KG1 (cell line): ENCODE measurements around the gene HOXB5.

ENCODE experiments used
- DNase-seq: peaks from one replicate; lab custom pipeline; 2025; lab: John Stamatoyannopoulos, UW

Gene HOXB5

GRCh38 chr17:48589060-48589830 is 4.3 kb downstream of the HOXB5 start:
- no peak for DNase-seq

DNA sequence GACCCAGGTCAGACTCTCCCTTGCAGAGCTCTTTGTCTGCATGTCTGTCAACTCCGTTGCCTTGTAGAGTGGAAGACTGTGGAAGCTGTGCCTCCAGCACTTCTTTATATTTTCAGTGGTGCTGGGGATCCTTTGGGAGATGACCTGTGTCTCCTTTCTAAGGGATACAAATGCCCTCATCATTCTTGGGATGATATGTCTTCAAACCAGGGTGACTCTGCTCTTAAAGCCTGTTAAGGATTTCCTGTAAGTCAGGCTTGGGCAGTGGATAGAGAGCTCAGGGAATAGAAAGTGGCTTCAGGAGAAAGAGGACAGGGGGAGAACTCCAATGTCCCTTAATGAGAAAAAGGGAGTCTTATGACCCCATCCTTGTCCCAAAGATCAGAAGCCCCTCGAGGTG is 5.1 kb downstream of the HOXB5 start:
- DNase-seq, result no peak

- DNase-seq, result no peak
Measured at GRCh38 chr17:48588074-48588415, 5.5 kb downstream of the HOXB5 start.

GRCh38 chr17:48587276-48588073 is 6.1 kb downstream of the HOXB5 start:
- DNase-seq, result no peak

DNA sequence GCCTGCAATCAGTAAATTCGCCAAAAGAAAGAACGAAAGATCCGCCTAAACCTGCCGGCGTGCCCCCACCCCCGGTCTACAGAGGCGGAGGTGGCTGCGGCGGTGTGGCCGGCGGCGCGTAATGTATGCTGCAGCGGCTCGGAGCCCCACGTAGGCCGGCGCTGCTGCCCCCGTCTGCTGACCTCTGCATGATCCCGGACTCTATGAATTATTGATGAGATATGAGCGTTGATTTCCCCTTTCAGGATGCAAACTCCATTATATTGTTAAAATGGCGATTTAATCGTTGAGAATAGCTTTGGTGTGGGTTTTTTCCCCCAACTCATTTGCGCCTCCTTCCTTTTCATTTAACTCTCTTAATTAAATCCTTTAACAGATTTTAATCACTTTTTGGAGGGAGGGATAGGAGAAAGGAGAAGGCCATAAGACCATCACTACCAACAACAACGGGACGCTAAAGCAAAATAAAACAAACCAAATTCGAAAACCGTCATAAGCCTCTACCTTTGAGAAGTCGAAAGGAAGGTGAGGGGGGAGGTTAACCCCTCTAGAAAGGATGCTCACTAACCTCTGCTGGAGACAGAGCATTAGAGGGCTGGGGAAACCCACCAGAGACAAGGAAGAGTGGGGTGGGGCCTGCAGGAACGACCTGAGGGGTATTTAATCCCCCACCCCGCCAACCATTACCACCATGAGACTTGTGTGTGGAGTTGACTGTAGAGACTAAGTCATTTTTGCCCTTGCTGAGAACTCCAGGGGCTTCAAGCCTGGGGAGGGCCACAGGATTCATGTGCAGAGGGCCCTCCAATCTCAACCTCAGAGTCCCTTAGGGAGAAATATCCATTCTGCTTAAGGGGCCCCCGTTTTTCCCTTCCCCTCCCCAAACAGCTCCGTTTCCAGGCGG is 7.0 kb downstream of the HOXB5 start:
- DNase-seq, result no peak

GRCh38 chr17:48584223-48584741 is 9.3 kb downstream of the HOXB5 start:
- DNase-seq, result no peak

- no peak for DNase-seq
Measured at GRCh38 chr17:48583708-48584222, 9.8 kb downstream of the HOXB5 start.

DNA sequence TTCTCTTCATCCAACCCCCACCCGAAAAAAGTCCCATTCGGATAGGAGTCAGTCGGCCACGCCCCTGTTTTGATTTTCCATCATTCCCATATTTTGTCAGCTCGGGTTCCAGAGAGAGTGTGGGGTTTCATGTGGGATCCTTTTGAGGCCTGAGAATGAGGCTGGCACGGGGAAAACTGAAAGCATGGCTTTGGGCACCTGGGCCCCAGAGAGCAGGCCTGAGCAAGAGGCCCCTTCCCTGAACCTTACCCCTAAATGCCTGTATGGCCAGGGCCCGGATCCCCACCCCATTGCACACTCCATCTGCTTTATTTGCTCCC is 10.9 kb downstream of the HOXB5 start:
- no peak for DNase-seq

- DNase-seq, result peak; percentile 45
Measured at GRCh38 chr17:48579760-48580554, 13.6 kb downstream of the HOXB5 start.

DNA sequence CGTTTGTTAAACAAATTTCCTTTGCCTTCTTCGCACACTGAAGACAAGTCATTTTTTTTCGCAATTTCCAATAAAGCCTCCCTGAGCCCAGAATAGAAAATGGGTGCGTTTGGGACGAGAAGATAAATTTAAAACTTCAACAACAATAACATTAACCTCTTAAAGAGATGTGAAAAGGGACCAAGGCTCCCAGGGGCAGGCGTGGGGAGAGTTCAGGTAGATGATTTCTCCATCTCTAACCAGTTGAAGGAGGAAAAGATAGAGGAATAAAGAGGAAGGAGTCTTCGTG is 14.2 kb downstream of the HOXB5 start:
- DNase-seq, result no peak

DNA sequence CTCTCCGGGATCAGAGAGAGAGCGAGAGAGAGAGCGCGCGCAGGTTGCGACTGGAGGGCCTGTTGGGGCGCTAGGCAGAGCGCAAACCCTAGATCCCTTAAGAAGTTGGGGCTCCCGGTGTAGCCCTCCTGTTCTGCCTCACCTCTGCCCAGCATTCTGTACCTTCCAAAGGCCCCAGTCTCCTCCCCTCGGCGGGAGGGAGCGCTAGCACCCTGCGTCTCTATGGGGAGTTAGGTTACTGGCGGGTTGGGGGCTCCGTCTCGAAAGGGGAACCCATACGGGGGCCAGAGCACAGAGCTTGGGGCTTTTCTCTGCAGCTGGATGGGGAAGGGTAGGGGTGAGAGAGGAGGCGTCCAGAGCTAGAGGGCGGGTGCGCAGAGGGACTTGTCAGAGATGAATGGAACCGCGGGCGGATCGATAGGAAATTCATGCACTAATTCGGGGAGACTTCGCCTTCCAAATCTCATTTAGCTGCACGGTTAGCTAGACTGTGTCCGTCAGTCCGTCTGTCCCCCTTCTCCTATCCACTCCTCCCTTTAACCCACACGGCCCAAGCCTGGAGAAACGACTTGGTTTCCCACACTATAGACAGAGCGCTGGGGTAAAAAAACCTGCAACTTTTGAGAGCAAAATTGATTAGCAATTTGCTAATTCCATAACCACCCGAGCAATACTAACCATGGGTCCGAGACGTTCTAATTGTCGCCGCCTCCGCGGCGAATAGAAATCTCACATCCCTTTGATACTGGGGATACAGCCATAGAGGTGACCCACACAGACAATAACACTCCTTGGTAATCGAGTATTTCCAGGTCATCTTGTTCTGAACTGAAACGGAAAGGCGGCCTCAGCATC is 14.7 kb downstream of the HOXB5 start:
- DNase-seq, result no peak

DNA sequence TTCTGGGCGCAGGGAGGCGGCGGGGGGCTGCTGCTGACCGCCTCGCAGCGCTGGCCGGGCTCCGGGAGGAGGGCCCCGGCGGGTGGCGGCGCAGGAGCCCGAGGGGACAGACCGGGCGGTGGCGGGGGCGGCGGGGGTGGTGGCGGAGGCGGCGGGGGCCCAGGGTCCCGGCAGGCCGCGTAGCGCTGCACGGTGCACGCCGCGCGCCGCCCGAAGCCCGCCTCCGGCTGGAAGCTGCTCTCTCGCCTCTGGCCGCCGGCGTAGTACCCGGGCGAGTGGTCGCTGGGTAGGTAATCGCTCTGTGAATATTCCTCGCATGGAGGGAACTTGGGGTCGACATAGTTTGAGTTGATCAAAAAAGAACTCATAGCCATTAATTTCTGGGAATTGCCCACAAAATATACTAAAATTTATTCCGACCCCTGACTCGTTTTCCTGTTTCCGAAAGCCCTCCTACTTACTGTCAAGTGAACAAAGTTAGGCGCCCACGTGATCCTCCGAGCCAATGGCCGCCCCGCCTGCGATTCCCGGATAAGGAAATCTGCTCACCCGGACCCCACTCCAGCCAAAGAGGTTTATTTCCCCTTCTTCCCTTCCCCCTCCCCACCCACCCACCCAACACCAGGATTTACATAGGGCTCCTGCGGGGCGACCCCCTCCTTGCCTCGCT is 15.5 kb downstream of the HOXB5 start, which contains the start of gene HOXB4:
Gene HOXB4, minus strand, starts transcription at position 405 of the 670 bp plus-strand sequence. Its CDS starts 31 bp downstream, at position 374.
- no peak for DNase-seq

DNA sequence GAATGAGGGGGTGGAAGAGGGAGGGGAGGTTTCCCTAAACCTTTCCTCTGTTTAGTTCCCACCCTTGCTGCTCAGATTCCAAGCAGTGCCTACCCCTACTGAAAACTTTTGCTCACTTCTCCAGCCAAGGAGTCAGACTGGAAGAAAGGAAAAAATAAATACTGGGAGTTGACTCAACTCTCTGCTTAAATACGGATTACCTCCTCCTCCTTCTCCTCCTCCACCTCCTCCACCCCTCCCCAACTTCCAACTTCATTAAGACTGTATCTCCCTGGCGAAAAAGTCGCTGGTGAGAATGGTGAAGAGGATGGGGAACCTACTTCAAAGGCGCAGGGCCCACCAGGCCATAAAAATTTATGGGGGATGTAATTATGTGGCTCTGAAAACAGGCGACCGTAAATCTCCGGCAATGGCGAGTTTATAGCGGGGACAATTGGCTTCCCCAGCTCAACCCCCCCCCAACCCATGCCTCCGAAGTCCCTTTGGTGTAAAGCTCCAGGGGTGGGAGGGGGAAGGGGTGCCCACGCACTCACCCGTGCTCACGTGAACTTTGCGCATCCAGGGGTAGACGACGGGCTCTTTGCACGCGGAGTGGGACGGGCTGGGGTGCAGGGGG is 16.1 kb downstream of the HOXB5 start:
- DNase-seq, result no peak

GRCh38 chr17:48576479-48577309 is 16.9 kb downstream of the HOXB5 start:
- no peak for DNase-seq

DNA sequence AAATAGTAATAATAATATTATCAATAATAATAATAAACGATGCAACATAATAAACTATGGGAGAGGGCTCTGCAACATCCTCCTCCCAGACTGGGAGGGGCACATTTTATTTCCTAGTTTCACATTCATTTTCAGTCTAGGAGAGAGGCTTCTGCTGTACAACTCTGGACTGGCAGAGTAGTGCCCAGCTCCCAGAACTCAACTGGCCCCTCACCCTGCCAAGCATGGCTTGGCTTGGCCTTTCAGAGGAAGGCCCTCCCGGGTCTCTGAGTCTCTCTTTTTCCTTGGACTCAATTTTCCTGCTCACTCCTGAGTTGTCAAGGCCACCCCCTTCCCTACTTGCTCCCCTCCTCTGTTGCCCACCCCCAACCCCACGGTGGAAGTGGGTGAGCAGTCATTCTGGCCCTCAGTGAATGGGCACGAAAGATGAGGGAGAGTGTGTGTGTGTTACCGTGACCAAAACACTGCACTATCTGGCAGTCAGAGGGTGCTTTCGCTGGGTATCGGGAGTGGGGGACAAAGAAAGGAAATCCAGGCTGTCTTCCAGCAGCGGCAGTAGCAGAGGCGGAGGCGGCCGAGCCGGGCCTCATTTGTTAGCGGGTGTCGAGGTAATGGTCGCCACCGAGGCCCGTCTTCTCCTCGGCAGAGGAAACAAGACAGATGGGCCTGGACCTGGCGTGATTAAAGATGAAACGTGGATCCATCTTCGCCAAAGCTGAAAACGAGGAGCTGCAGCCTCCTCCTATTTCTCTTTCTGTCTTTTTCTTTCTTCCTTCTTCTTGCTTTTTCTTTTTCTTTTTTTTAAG is 17.7 kb downstream of the HOXB5 start:
- DNase-seq, result no peak

DNA sequence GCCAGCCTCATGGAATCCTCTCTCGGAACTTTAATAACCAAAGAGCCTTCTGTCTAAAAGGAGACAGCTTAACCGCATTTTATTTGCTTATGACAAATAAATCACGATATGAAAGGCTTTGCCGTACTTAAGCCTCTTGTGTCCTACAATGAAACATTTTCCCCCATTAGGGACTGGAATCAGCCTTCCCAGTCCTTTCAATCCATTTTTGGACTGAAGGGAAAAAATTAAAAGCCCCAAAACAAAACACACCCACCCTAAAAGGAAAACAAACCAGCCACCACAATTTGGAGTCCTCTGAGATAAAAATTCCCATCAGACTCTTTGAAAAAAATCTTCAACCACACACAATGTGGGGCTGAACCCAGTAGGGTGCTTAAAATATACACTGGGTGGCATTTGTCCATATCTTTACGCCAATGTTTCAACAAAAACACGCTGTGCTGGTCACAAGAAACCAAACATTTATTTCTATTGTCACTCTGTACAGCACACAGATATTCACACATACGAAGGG is 18.5 kb downstream of the HOXB5 start:
- DNase-seq, result no peak

GRCh38 chr17:48574505-48575065 is 19.0 kb downstream of the HOXB5 start:
- no peak for DNase-seq
